Kidney (tissue), 22 donors: ENCODE measurements around the gene ARHGAP8. TPM values are rescaled to one million over a fixed set of nuclear protein-coding genes. Genes with fewer than 3 reads are reported as not detected.
A peak's percentile ranks its signal among the peaks of the same experiment; 100 is the strongest.

Experiments
- DNase-seq, 5 donors: peaks; one replicate each; pipeline ENCODE4 v3.0.0-alpha.2; 2013 to 2020
- FAIRE-seq: peaks from 2 replicates; lab custom pipeline; 2012; peaks lifted over from hg19 to GRCh38; lab: Jason Lieb, UNC
- H3K27ac ChIP-seq, 2 donors: one replicate each; pipeline ENCODE4 v1.7.0; 2013; ENCODE audit warnings: low read depth in 2 of 2, low read length in 2 of 2, inconsistent platforms in 1 of 2
- H3K27me3 ChIP-seq: one replicate; pipeline ENCODE4 v1.7.1; 2013; ENCODE audit warnings: low read length, inconsistent platforms; ENCODE audit not compliant: control insufficient read depth, insufficient read depth
- H3K36me3 ChIP-seq, 3 donors: one replicate each; pipeline versions ENCODE4 v1.7.0 to v1.7.1; 2013; ENCODE audit warnings: low read length in 3 of 3, control low read depth in 1 of 3, inconsistent platforms in 1 of 3; ENCODE audit not compliant: insufficient read depth in 3 of 3, control insufficient read depth in 2 of 3
- H3K4me1 ChIP-seq, 3 donors: one replicate each; pipeline versions ENCODE4 v1.7.0 to v1.7.1; 2013; ENCODE audit warnings: low read length in 3 of 3, inconsistent platforms in 1 of 3, low read depth in 1 of 3; ENCODE audit not compliant: control insufficient read depth in 2 of 3, insufficient read depth in 2 of 3
- H3K4me3 ChIP-seq, 3 donors: one replicate each; pipeline versions ENCODE4 v1.7.0 to v1.8.1; 2013; ENCODE audit warnings: low read length in 3 of 3, control low read depth in 1 of 3, inconsistent platforms in 1 of 3
- H3K9ac ChIP-seq, 3 donors: one replicate each; pipeline versions ENCODE4 v1.7.0 to v1.7.1; 2013; ENCODE audit warnings: low read length in 3 of 3, control low read depth in 1 of 3, inconsistent platforms in 1 of 3
- H3K9me3 ChIP-seq, 3 donors: one replicate each; pipeline versions ENCODE4 v1.7.0 to v1.7.1; 2013; ENCODE audit warnings: low read length in 3 of 3, control low read depth in 1 of 3, inconsistent platforms in 1 of 3; ENCODE audit not compliant: control insufficient read depth in 2 of 3, insufficient read depth in 1 of 3
- CTCF ChIP-seq: IDR thresholded peaks from 3 replicates; pipeline ENCODE4 v1.5.1; 2012; ENCODE audit warnings: mild to moderate bottlenecking, moderate library complexity, borderline replicate concordance; ENCODE audit not compliant: insufficient read depth; ENCODE audit errors: extremely low read depth
- intact Hi-C: fragments of 100-400 bp; cut with DNase I; formaldehyde crosslinking; loops from one replicate; pipeline ENCODE4 v1.11.1; 2022
- long read RNA-seq, 10 donors: library from polyadenylated mRNA in 1 of 10; unstranded in 1 of 10; transcript quantifications; one replicate each; pipeline ENCODE4 v2.0.0 and lab custom pipeline, GENCODE V29; 2021 to 2026
- polyA plus RNA-seq: library from polyadenylated mRNA; stranded (reverse); fragments of 350-450 nt; fragmentation: Illumina TruSeq; extraction: RNeasy Lipid Tissue Mini Kit (QIAGEN cat#74804); gene quantifications from one replicate; pipeline ENCODE4 v1.2.3, GENCODE V29; 2014; ENCODE audit warnings: low read depth, low replicate concordance; ENCODE audit not compliant: insufficient read depth
- total RNA-seq: library from RNA; stranded (reverse); fragmentation: NEBNext Ultra II Directional; extraction: Animal tissue kit (Norgen Biotek cat#: 25700); gene quantifications from one replicate; pipeline ENCODE4 v1.2.1, GENCODE V29; 2021
- donor health status: control.
- donor health status: control.
- donor health status: control.
- donor health status: control.
- donor health status: control.
- donor health status: DM: yes; HTN: yes; CAD: no.
- donor health status: Normal renal cell carcinoma (clear cell type).

ARHGAP8 gene
- total RNA-seq (35.7 TPM), polyA plus RNA-seq (30.2 TPM)
- long read RNA-seq, donor 1, partial matches to known transcripts, result 0 of 4 reads
- long read RNA-seq, donor 1, other reads (novel, unspliced or antisense), result 0 of 4 reads
- long read RNA-seq, donor 2, transcript ARHGAP8-209 (2 exons, 363 nt), result major isoform, 6 of 8 reads
- long read RNA-seq, donor 2, partial matches to known transcripts, result 0 of 8 reads
- long read RNA-seq, donor 2, other reads (novel, unspliced or antisense), result 0 of 8 reads
- long read RNA-seq, donor 3, transcript ARHGAP8-209 (2 exons, 363 nt), result major isoform, 10 of 13 reads
- long read RNA-seq, donor 3, partial matches to known transcripts, result 0 of 13 reads
- long read RNA-seq, donor 3, other reads (novel, unspliced or antisense), result 0 of 13 reads
- long read RNA-seq, donor 4, transcript ARHGAP8-209 (2 exons, 363 nt), result major isoform, 10 of 16 reads
- long read RNA-seq, donor 4, partial matches to known transcripts, result 0 of 16 reads
- long read RNA-seq, donor 4, other reads (novel, unspliced or antisense), result 0 of 16 reads
- long read RNA-seq, donor 5, result 0 reads
- long read RNA-seq, donor 6, partial matches to known transcripts, result 6 of 7 reads
- long read RNA-seq, donor 6, other reads (novel, unspliced or antisense), result 0 of 7 reads
- long read RNA-seq, donor 7, transcript ARHGAP8-202 (12 exons, 1,584 nt), result major isoform, 7 of 36 reads
- long read RNA-seq, donor 7, partial matches to known transcripts, result 15 of 36 reads
- long read RNA-seq, donor 7, other reads (novel, unspliced or antisense), result 11 of 36 reads
- long read RNA-seq, donor 8, partial matches to known transcripts, result 0 of 1 reads
- long read RNA-seq, donor 8, other reads (novel, unspliced or antisense), result 0 of 1 reads
- long read RNA-seq, donor 9, partial matches to known transcripts, result 0 of 1 reads
- long read RNA-seq, donor 9, other reads (novel, unspliced or antisense), result 0 of 1 reads
- long read RNA-seq, donor 10, transcript ARHGAP8-209 (2 exons, 363 nt), result major isoform, 9 of 12 reads
- long read RNA-seq, donor 10, partial matches to known transcripts, result 0 of 12 reads
- long read RNA-seq, donor 10, other reads (novel, unspliced or antisense), result 0 of 12 reads

GRCh38 chr22:44752285-44753188 lies at the start of gene ARHGAP8:
TSS of gene ARHGAP8 (plus strand) at chr22:44752575. CDS start at chr22:44786528, 33,953 bp downstream.
- intact Hi-C loops, result no loop called here
- no peak for TF ChIP-seq CTCF
- FAIRE-seq, result no peak
- DNase-seq, result peak in 4 of 5 donors; percentile 53 to 90 (median 82)
- H3K4me1 ChIP-seq, result peaks cover 2 to 27% (median 21%) of the 10 kb centered on the region in 3 donors
- peak within 1 kb of the TSS in 1 of 3 donors; percentile 55 for H3K9ac ChIP-seq
- H3K36me3 ChIP-seq, result no peaks in the 10 kb centered on the region
- no peaks in the 10 kb centered on the region for H3K9me3 ChIP-seq
- H3K27me3 ChIP-seq, result no peaks in the 10 kb centered on the region
- H3K4me3 ChIP-seq, result peak within 1 kb of the TSS; percentile 44 to 63 (median 45)
- peak within 1 kb of the TSS; percentile 71 to 91 for H3K27ac ChIP-seq

- H3K4me3 ChIP-seq, result peak overlapping the region; percentile 38 to 55 (median 46)
- FAIRE-seq, result no peak
- no peaks in the 10 kb centered on the region for H3K27me3 ChIP-seq
- H3K27ac ChIP-seq, result no peak overlapping the region
- H3K9me3 ChIP-seq, result no peaks in the 10 kb centered on the region
- no peaks in the 10 kb centered on the region for H3K36me3 ChIP-seq
- peaks cover 2 to 19% (median 7%) of the 10 kb centered on the region in 3 donors for H3K4me1 ChIP-seq
- H3K9ac ChIP-seq, result peak overlapping the region; percentile 21 to 41 (median 32)
- no peak for DNase-seq
- no peak for TF ChIP-seq CTCF
- intact Hi-C loops, result no loop called here
These were observed 49.0 kb upstream of the ARHGAP8 start for GRCh38 chr22:44703255-44703870.
